IMR-90 (cell line): ENCODE data around the gene GMCL1.

Experiments
- CTCF ChIP-seq: conservative IDR thresholded peaks from 2 replicates; pipeline ENCODE4 v1.5.1; 2012; ENCODE audit warnings: mild to moderate bottlenecking, low read depth, low read length, improper control_type of control experiment
- MXI1 ChIP-seq: IDR thresholded peaks from 2 replicates; pipeline ENCODE4 v1.6.1; 2012; ENCODE audit warnings: low read depth, mild to moderate bottlenecking, low read length, moderate library complexity, borderline replicate concordance
- POLR2A ChIP-seq: IDR thresholded peaks from 2 replicates; pipeline ENCODE4 v1.6.1; 2012; ENCODE audit warnings: mild to moderate bottlenecking, low read depth, low read length
- RAD21 ChIP-seq: IDR thresholded peaks from 2 replicates; pipeline ENCODE4 v1.6.1; 2012; ENCODE audit warnings: low read length, improper control_type of control experiment
- RCOR1 ChIP-seq: IDR thresholded peaks from 2 replicates; pipeline ENCODE4 v1.6.1; 2012; ENCODE audit warnings: mild to moderate bottlenecking, low read length, improper control_type of control experiment; ENCODE audit not compliant: insufficient replicate concordance

GRCh38 chr2:69829256-69830044, at the start of gene GMCL1:
- TF ChIP-seq RAD21 = no peak
- TF ChIP-seq POLR2A = peak; percentile 86
- peak; percentile 88 for TF ChIP-seq MXI1
- TF ChIP-seq CTCF = no peak
- no peak for TF ChIP-seq RCOR1
